AG04449 (cell line): ENCODE data around the gene OR5AU1.
"Not testable (repeated sequence)": the region's sequence is repeated elsewhere in the genome, so short reads cannot be mapped to it uniquely, and the experiment has no call there.

Experiments
- CTCF ChIA-PET: fragments of 350-600 bp; formaldehyde crosslinking; extraction: SDS; loops from one replicate; lab custom pipeline; 2021; ENCODE audit warnings: antibody characterized with exemption; lab: Yijun Ruan, JAX
- POLR2A ChIA-PET: fragments of 400-600, 350-600 bp; formaldehyde crosslinking; extraction: SDS; loops from one replicate; lab custom pipeline; 2020; ENCODE audit warnings: antibody characterized with exemption, inconsistent platforms; lab: Yijun Ruan, JAX
- DNase-seq: peaks from one replicate; pipeline ENCODE4 v3.0.0-alpha.2; 2010; ENCODE audit warnings: low read depth, low spot score
- H3K4me3 ChIP-seq: 2 replicates; pipeline ENCODE4 v1.5.1; 2011; ENCODE audit warnings: low read depth, mild to moderate bottlenecking, control low read depth, low read length
- TF ChIP-seq, protein P1 (sequence below): IDR thresholded peaks from one replicate; pipeline ENCODE4 v1.5.1; 2011; ENCODE audit warnings: mild to moderate bottlenecking, moderate library complexity, low read length, control low read depth, inconsistent platforms; ENCODE audit not compliant: insufficient read depth; ENCODE audit errors: missing control alignments

OR5AU1 gene

DNA sequence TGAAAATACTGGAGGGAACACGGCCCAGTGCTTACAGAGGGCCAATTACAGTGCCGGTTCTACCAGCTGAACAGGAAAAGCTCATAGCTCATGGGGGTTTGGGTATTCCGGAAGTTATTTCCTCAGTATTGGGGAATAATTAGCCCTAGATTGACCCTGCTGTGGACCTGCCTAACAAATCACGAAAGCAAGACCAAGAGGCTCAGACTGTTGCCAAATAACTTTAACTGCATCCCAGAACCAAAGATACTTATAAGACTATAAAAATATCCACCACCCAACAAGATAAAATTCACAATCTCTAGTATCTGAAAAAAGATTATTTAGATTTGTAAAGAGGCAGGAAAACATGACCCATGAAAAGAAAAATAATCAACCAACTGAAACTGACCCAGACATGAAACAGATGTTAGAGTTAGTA is 8.0 kb upstream of the OR5AU1 start:
- ChIA-PET CTCF (no interaction called here), POLR2A (no interaction called here)
- TF ChIP-seq, protein P1, sequence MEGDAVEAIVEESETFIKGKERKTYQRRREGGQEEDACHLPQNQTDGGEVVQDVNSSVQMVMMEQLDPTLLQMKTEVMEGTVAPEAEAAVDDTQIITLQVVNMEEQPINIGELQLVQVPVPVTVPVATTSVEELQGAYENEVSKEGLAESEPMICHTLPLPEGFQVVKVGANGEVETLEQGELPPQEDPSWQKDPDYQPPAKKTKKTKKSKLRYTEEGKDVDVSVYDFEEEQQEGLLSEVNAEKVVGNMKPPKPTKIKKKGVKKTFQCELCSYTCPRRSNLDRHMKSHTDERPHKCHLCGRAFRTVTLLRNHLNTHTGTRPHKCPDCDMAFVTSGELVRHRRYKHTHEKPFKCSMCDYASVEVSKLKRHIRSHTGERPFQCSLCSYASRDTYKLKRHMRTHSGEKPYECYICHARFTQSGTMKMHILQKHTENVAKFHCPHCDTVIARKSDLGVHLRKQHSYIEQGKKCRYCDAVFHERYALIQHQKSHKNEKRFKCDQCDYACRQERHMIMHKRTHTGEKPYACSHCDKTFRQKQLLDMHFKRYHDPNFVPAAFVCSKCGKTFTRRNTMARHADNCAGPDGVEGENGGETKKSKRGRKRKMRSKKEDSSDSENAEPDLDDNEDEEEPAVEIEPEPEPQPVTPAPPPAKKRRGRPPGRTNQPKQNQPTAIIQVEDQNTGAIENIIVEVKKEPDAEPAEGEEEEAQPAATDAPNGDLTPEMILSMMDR: no peak
- H3K4me3 ChIP-seq: no peak overlapping the region
- no peak for DNase-seq

DNA sequence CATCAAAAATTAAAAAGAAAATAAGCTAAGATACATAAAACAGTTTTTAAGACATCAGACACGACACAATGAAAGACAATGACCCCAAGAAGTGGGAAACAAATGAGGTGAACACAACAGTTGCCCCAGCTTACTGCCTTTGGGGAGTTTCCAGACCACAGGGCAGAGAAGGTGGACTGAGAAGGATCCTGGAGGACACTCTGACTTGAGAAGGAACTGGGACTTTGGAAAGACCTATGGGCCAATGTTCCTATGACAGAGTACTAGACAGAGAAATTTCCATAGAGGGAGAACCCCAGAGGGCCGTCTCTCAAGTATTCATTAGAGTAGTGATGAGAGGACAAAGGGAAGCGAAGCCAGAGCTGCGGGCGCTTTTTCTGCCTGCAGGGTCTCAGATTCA is 6.2 kb upstream of the OR5AU1 start:
- DNase-seq: no peak
- POLR2A ChIA-PET: no interaction called here
- TF ChIP-seq, protein P1: no peak
- no peak overlapping the region for H3K4me3 ChIP-seq
- CTCF ChIA-PET: no interaction called here

DNA sequence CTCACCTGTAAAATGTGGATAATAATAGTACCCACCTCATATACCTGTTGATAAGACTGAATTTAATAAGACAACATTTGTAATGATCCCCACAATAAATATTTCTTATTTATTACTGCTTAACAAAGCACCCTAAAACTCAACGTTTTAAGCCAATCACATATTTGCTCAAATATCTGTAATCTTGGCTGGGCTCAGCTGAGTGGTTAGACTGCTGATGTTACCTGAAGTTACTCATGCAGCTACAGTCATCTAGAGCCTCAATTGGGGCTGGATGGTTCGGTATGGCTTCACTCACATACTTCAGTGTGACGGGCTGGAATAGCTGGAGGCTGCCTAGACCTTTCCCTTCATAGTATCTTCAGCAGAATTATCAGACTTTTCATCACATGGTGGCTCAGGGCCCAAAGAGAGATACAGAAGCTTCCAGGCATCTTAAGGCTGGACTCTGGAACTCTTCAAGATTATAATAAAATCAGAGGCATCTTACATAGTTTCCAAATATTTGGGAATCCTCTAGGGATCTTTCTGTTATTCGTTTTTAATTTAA is 4.3 kb upstream of the OR5AU1 start:
- TF ChIP-seq, protein P1: no peak
- ChIA-PET POLR2A (no interaction called here), CTCF (no interaction called here)
- no peak overlapping the region for H3K4me3 ChIP-seq
- DNase-seq: no peak

DNA sequence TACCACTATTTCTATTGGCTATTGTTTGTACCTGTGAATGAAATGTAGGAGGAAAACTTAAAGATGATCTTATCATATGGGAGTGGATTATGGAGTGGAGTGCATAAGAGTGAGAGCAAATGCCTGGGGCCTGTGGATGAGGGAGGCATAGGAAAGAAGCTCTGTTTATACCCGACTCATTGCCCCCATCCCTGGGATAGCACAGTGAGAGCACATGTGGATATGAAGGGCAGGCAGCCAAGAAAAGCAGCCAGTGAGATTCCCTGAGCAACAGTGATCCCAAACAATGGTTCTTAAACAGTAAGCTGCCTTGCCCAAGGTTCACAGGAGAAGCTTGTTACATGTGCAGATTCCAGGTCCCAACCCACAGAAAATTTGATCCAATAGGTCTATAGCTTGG is 2.3 kb upstream of the OR5AU1 start:
- not testable (repeated sequence) for DNase-seq
- CTCF ChIA-PET: interaction anchor here (1.4 to 1.7 kb wide), 2 partner anchors 19 to 144 kb away, joined by 5 to 6 read pairs; no protein-coding TSS in a partner anchor

DNA sequence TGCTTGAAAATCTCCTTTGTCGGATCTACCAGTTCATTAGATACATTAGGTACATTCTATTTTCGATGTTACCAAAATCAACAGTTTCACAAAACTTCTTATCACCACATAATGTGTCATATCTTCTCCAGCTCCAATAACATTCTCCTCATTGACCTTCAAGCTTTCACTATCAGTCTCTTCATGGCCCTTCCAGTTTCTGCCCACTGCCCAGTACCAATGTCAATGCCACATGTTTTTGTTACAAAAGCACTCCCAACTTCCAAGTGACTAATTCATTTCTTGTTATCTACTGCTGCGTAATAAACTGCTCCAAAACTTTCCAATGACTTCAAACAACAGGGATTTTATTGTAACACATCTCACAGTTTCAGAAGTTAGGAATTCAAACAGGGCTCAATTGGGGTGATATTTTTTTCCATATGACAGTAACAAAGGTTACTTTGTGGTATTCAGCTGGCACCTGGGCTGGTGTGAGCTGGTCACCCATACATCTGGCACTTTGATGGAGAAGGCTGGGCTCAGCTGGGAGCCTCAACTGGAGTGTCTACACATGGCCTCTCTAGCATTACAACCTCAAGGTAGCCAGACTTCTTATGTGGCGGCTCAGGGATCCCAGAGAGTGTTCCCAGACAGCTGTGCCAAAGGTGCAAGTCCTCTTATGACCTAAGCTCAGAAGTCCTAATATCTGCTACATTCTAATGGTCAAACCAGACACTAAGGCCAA is 6.1 kb downstream of the OR5AU1 start:
- POLR2A ChIA-PET: no interaction called here
- TF ChIP-seq, protein P1: no peak

More for the DNA sequence above, 2.3 kb upstream of the OR5AU1 start:
- H3K4me3 ChIP-seq, POLR2A ChIA-PET: not testable (repeated sequence)

DNA sequence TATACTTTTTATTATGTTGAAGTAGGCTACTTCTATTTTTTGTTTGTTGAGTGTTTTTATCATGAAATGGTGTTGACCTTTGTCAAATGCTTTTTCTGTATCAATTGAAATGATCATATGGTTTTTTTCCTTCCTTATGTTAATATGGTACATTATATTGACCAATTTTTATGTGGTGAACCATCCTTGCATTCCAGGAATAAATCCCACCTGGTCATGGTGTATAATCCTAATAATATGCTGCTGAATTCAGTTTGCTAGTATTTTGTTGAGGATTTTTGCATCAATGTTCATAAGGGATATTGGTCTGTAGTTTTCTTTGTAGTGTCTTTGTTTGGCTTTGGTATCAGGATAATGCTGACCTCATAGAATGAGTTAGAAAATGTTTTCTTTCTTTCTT is 10.4 kb downstream of the OR5AU1 start:
- no peak for DNase-seq
- no peak overlapping the region for H3K4me3 ChIP-seq
- ChIA-PET POLR2A (no interaction called here), CTCF (no interaction called here)
- TF ChIP-seq, protein P1: no peak

More for the DNA sequence above, 6.1 kb downstream of the OR5AU1 start:
- DNase-seq: no peak
- no peak overlapping the region for H3K4me3 ChIP-seq
- CTCF ChIA-PET: interaction anchor here (2.1 kb wide), 1 partner anchor 13 kb away, joined by 10 read pairs; no protein-coding TSS in a partner anchor

DNA sequence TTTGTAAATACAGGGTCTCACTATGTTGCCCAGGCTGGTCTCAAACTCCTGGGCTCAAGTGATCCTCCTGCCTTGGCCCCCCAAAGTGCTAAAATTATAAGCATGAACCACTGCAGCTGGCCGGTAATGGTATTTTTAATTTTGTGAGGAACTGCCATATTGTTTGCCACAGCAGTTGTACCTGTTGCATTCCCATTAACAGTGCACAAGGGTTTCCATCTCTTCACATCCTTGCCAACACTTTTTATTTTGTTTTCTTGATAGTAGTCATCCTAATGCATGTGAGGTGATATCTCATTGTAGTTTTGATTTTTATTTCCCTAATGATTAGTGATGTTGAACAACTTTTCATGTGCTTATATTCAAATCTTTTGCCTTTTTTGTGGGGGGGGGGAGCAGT is 13.5 kb downstream of the OR5AU1 start:
- DNase-seq: no peak
- POLR2A ChIA-PET: no interaction called here
- H3K4me3 ChIP-seq: no peak overlapping the region
- CTCF ChIA-PET: interaction anchor here (1.0 to 2.3 kb wide), 2 partner anchors 38 to 128 kb away, joined by 3 to 6 read pairs; no protein-coding TSS in a partner anchor
- TF ChIP-seq, protein P1: no peak
